Measurements from ENCODE around the gene TMEM35A. TPM values are rescaled to one million over a fixed set of nuclear protein-coding genes. Genes with fewer than 3 reads are reported as not detected.
"Not testable (repeated sequence)": the region's sequence is repeated elsewhere in the genome, so short reads cannot be mapped to it uniquely, and the experiment has no call there.

The TMEM35A gene, protein sequence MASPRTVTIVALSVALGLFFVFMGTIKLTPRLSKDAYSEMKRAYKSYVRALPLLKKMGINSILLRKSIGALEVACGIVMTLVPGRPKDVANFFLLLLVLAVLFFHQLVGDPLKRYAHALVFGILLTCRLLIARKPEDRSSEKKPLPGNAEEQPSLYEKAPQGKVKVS
- total RNA-seq: 1.1 and 1.4 TPM in 2 replicates
- polyA plus RNA-seq (2012): 0.84 TPM

GRCh38 chrX:101078716-101079598 is at the start of gene TMEM35A:
Gene TMEM35A, plus strand, starts transcription at chrX:101078879. Its CDS starts 124 bp downstream, at chrX:101079003.
- DNase-seq (ENCODE audit: low read depth): peak; percentile 38

DNA sequence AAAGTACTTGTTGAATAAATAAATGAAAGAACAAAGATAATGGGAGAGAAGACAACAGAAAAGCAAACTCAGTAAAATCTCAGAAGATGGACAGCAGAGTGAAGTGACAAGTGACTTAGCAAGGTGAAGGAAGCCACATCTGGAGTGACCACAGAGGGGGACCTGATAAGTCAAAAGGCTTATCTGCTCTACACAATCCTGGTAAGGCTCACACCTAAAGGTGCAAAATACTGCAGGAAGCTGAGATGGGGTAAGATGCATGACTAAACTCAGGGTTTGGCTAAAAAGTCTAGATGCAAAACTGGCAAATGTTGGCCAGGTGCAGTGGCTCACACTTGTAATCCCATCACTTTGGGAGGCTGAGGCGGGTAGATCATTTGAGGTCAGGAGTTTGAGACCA is 49.0 kb upstream of the TMEM35A start:
- no peak for DNase-seq (ENCODE audit: low read depth)

DNA sequence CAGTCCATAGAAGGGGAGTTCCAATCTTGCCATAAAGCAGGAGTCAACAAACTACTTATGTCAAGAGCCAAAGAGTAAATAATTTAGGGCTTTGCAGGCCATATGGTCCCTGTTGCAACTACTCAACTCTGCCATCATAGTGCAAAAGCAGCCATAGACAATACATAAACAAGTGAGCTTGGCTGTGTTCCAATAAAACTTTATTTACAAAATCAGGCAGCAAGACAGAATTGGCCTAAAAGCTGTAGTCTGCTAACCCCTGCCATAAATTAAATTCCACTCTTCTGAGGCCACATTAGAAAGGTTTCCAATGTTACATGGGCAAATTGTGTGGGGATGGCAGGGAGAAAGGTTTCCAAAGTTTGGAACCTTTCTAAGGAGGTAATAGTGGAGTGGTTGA is 41.4 kb upstream of the TMEM35A start:
- no peak for DNase-seq (ENCODE audit: low read depth)

DNA sequence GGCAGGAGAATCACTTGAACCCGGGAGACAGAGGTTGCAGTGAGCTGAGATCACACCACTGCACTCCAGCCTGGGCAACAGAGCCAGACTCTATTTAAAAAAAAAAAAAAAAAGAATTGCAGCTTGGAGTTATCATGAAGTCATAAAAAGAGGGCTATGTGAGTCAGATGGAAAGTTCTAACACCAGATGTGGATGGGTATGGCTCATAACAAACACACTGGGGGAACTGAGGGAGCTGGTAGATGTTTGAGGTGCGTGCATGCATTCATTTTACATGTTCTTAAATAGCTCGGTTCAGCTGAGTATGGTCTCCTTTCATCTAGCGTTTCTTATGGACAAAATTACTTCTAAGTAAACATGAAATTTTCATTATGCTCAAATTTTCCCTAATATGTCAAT is 38.5 kb upstream of the TMEM35A start:
- DNase-seq (ENCODE audit: low read depth): no peak

GRCh38 chrX:101051153-101051548 is 27.5 kb upstream of the TMEM35A start:
- DNase-seq (ENCODE audit: low read depth): no peak

GRCh38 chrX:101051549-101052302 is 27.0 kb upstream of the TMEM35A start, which contains the start of gene TRMT2B:
Gene TRMT2B, minus strand, starts transcription at chrX:101052111. Its CDS starts 9,822 bp downstream, at chrX:101042289.
- peak; percentile 79 for DNase-seq (ENCODE audit: low read depth)

DNA sequence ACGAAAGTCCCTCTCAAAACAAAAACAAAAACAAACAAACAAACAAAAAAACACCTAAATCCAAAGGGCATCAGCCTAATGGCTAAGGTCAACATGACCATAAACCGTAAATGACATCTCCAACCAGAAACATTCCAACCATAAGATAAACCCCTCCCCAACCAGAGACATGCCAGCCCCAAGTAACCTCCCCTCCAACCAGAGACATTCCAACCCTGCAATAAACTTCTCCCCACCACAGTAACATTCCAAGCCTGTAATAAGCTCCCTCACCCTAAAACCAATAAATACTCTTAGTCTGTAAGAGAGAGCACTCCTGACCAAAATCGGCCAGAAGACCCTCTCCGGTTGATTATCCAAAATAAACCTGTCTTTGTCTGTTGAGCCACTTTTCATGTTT is 22.1 kb upstream of the TMEM35A start:
- DNase-seq (ENCODE audit: low read depth): not testable (repeated sequence)

- no peak for DNase-seq (ENCODE audit: low read depth)
Observed at GRCh38 chrX:101057093-101057714, 21.5 kb upstream of the TMEM35A start.

- no peak for DNase-seq (ENCODE audit: low read depth)
Observed at GRCh38 chrX:101062176-101062575, 16.5 kb upstream of the TMEM35A start.

DNA sequence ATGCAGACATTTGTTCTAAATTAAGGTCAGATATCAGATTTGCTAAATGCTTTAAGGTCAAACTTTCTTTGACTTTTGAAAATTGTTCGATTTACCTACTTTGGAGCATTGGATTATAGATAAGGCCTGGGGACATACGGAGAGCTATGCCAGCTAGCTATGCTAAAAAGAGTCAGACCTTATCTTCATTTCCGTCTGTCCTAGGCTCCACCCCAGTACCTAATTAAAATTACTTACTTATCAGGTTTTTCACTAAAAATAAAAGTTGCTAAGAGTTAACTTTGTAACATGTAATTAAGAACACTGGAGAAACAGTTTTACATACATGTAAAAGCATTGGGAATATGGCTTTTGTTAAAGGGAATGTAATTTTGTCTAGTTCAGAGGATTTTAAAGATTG is 7.1 kb upstream of the TMEM35A start:
- DNase-seq (ENCODE audit: low read depth): no peak

DNA sequence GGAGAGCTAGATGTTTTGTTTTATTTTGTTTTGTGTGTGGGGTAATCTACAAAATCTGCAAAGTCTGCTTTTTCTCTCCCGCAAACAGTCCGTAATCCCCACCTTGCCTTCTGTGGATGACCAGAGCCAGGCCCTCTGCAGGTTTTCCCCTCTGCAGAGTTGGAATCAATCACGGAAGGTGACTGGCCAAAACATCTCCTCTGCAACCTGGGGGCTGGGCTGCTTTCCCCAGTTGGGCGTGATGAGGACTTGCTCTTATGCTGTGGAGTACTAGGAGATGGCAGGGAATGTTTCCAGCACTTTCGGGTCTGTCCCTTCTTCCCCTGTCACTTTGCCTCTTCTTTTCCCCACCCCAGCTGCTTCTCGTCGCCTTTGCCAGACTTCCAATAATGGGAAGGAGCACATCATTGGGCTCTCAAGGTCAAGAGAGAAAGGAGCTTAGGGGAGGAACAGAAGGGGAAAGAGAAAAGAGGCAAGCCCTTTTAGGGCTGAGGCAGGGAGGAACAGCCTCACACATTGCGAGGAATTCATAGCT is 1.1 kb downstream of the TMEM35A start:
- no peak for DNase-seq (ENCODE audit: low read depth)

DNA sequence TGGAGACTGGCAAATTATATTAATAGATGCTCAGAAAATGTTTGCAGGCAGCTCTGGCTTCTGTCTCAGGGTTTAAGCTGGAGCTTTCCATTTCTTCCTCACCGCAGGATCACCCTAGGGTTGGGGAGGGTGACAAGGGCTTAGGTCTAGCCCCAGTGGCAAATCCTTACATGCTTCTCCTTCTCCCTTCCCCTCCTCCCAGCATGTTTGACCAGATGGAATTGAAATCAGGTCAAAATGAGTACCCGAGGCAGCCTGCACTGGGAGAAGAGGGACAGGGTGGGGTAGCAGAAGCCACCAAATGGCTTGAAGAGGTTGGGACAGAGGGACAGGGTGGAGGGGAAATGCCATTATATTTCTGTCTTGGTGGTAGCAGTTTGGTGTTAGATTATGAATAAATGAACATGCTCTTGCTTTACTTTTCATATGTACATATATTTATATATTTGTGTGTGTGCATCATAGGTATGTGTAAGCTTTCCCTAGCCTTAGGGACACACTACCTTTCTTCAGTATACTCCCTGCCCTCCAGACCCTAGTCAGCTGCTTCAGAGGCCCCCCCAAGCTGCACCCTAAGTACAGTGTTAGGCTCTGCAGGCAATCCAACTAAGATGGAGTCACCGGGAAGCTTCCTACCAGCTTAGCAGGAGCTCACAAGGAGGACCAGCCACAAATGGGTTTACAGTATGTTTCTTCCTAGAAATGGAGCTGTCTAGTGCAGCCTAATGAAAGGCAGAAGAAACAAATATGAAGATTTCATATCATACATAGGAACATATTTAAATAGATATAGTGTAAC is 1.8 kb downstream of the TMEM35A start:
- no peak for DNase-seq (ENCODE audit: low read depth)

GRCh38 chrX:101081231-101081630 is 2.6 kb downstream of the TMEM35A start:
- DNase-seq (ENCODE audit: low read depth): no peak

GRCh38 chrX:101091817-101092216 is 13.1 kb downstream of the TMEM35A start:
- DNase-seq (ENCODE audit: low read depth): no peak

- peak; percentile 91 for DNase-seq (ENCODE audit: low read depth)
Observed at GRCh38 chrX:101097546-101098453, 19.1 kb downstream of the TMEM35A start, which contains the start of gene CENPI. Gene CENPI, plus strand, starts transcription at chrX:101098204. Its CDS starts 2,867 bp downstream, at chrX:101101071.

DNA sequence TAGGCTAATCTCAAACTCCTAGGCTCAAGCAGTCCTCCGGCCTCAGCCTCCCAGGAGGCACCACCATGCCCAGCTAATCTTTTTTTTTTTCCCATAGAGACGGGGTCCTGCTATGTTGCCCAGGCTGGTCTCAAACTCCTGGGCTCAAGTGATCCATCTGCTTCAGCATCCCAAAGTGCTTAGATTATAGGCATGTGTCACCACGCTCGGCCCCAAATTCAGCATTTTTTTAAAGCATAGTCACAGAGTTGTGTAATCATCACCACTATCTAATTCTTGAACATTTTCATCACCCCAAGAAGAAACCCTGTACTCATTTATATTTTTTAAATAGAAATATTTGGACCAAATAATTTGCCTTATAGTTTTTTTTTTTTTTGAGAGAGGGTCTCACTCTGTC is 29.6 kb downstream of the TMEM35A start:
- no peak for DNase-seq (ENCODE audit: low read depth)

GRCh38 chrX:101117701-101118100 is 39.0 kb downstream of the TMEM35A start:
- DNase-seq (ENCODE audit: low read depth): peak; percentile 35

GRCh38 chrX:101136235-101136634 is 57.6 kb downstream of the TMEM35A start:
- DNase-seq (ENCODE audit: low read depth): no peak

Data from myocyte (in vitro differentiated cells).